GM19395 (cell line): ENCODE data around the gene IFNA10.
"Not testable (repeated sequence)": the region's sequence is repeated elsewhere in the genome, so short reads cannot be mapped to it uniquely, and the experiment has no call there.

Experiments used
- ATAC-seq: cut with Tn5 transposase; IDR thresholded peaks from one replicate; pipeline ENCODE4 v1.9.1; 2021; ENCODE audit warnings: mild to moderate bottlenecking, moderate library complexity; ENCODE audit not compliant: unreplicated experiment

IFNA10 gene

GRCh38 chr9:21194867-21195776, 11.8 kb downstream of the IFNA10 start:
- peak; percentile 99 for ATAC-seq

- ATAC-seq, result not testable (repeated sequence)
These were observed 19.5 kb downstream of the IFNA10 start, which contains the start of gene IFNA4 for GRCh38 chr9:21187487-21187886. TSS of gene IFNA4 (minus strand) at chr9:21187587. CDS start at chr9:21187531, 56 bp downstream.

GRCh38 chr9:21182810-21183736, 23.9 kb downstream of the IFNA10 start:
- peak; percentile 95 for ATAC-seq

GRCh38 chr9:21174671-21175070, 32.3 kb downstream of the IFNA10 start:
- no peak for ATAC-seq

- ATAC-seq, result no peak
These were observed 34.8 kb downstream of the IFNA10 start for GRCh38 chr9:21172156-21172555.

- no peak for ATAC-seq
These were observed 35.6 kb downstream of the IFNA10 start for GRCh38 chr9:21171351-21171750.

- ATAC-seq, result not testable (repeated sequence)
These were observed 40.4 kb downstream of the IFNA10 start, which contains the start of gene IFNA21 for GRCh38 chr9:21166560-21166959. TSS of gene IFNA21 (minus strand) at chr9:21166660. CDS start at chr9:21166612, 48 bp downstream.

GRCh38 chr9:21165516-21165915, 41.4 kb downstream of the IFNA10 start:
- no peak for ATAC-seq

- ATAC-seq, result peak; percentile 97
These were observed 46.8 kb downstream of the IFNA10 start for GRCh38 chr9:21160178-21160577.
